CMK (cell line): Measurements from ENCODE around the gene A4GALT.
"Not testable (repeated sequence)": the region's sequence is repeated elsewhere in the genome, so short reads cannot be mapped to it uniquely, and the experiment has no call there.

ENCODE experiments used
- DNase-seq: peaks from one replicate; pipeline ENCODE4 v3.0.0-alpha.2; 2010; ENCODE audit warnings: low read depth

The A4GALT gene

GRCh38 chr22:42683578-42684283 lies 36.9 kb downstream of the A4GALT start:
- DNase-seq = no peak

- no peak for DNase-seq
Measured at GRCh38 chr22:42682113-42682851, 38.4 kb downstream of the A4GALT start.

- DNase-seq = no peak
Measured at GRCh38 chr22:42680648-42681047, 40.0 kb downstream of the A4GALT start.

- no peak for DNase-seq
Measured at GRCh38 chr22:42679691-42680090, 41.0 kb downstream of the A4GALT start.

DNA sequence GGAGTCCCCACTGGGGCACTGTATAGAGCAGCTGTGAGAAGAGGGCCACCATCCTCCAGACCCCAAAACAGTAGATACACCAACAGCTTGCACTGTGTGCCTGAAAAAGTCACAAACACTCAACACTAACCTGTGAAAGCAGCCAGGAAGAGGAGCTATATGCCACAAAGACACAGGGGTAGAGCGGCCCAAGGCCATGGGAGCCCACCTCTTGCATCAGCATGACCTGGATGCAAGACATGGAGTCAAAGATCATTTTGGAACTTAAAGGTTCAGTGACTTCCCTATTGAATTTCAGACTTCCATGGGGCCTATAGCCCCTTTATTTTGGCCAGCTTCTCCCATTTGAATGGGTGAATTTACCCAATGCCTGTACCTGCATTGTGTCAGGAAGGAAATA lies 41.8 kb downstream of the A4GALT start:
- DNase-seq = no peak

DNA sequence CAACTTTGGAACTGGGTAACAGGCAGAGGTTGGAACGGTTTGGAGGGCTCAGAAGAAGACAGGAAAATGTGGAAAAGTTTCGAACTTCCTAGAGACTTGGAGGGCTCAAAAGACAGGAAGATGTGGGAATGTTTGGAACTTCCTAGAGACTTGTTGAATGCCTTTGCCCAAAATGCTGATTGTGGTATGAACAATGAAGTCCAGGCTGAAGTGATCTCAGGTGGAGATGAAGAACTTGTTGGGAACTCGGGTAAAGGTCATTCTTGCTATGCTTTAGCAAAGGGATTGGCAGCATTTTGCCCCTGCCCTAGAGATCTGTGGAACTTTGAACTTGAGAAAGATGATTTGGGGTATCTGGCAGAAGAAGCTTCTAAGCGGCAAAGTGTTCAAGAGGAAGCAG lies 42.7 kb downstream of the A4GALT start:
- DNase-seq = not testable (repeated sequence)

DNA sequence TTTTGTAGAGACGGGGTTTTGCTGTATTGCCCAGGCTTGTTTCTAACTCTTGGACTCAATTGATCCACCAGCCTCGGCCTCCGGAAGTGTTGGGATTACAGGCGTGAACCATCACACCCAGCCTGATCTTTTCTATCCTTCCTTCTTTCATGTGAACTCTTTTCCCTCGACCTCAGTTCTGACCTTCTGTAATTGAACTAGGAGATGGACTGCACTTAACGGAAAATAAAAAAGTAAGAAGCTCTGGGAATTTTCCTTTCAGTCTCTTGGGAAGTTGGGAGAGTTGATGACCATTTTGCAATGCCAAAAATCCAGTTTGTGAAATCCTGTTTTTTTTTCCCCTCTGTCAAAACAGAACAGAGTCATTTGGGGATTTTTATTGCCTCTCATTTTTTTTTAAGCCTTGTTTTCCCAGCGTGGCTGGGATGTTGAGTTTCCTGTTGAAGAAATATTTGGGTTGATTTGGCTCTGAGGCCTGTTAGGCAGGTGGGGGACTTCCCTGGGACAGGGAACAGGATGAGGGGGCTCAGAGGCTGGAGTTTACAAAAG lies 44.5 kb downstream of the A4GALT start:
- DNase-seq = no peak

- DNase-seq = no peak
Measured at GRCh38 chr22:42673898-42674401, 46.7 kb downstream of the A4GALT start.

GRCh38 chr22:42673071-42673470 lies 47.6 kb downstream of the A4GALT start:
- DNase-seq = not testable (repeated sequence)

- no peak for DNase-seq
Measured at GRCh38 chr22:42670921-42671709, 49.6 kb downstream of the A4GALT start.

DNA sequence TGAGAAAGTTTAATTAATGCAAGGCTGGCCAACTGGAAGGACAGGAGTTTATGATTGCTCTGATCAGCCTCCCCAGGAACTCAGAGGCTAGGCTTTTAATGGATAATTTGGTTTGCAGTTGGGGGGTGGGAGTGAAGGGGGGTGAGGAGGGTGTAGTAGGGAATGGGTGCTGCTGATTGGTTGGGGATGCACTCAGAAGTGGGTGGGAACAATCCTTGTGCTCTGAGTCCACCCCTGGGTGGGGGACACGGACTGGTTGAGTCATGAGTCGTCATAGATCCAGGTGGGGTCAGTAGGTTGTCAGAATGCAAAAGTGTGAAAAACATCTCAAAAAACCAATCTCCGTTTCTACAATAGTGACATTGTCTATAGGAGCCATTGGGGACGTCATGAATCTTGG lies 50.6 kb downstream of the A4GALT start:
- DNase-seq = no peak

DNA sequence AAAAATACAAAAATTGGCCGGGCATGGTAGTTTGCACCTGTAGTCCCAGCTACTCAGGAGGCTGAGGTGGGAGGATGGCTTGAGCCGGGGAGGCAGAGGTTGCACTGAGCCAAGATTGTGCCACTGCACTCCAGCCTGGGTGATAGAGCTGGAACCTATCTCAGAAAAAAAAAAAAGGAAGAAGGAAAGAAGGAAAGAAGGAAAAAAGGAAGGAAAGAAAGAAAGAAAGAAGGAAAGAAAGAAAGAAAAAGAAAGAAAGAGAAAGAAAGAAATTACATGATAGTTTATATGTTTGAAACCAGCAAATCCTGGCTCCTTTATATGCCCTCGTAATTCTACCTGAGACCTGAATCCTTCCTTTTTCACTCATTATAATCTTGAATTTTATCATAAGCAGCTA lies 54.3 kb downstream of the A4GALT start:
- DNase-seq = not testable (repeated sequence)

DNA sequence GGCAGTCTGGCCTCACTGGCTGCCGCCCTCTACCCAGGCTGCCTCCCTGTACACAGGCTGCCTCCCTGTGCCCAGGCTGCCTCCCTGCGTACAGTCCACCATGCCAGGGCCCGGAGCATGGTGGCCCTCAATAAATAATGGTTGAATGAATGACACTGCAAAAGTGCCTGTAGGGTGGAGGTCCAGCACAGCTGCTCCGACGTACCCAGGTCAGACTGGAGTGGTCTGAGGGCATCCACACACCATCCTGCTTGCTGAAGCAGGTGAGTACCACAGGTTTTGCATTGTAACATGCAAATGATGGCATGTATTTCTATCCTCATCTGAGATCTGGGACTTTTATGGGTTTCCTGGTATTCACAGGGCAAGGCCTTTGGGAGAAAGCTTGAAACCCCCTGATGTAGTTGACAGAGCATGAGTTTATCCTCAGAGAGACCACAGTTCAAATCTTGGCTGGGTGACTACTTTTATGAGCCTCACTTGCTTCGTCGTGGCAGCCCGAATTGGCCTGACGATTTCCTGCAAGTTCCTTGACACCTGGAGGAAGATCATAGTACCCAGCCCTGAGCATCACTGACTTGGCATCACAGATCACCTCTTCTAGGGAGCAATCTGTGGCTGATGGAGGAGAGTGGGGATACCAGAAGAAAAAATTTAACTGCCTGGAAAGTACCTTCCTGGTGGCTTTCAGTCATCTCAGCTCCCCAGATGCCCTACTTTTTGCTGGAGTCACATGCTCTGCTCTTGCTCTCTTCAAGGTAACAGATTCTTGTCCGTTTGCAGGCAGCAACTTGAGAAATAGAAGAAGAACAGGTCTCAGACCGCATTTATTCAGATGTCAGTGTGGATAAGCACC lies 55.5 kb downstream of the A4GALT start:
- no peak for DNase-seq

- no peak for DNase-seq
Measured at GRCh38 chr22:42661985-42662831, 58.5 kb downstream of the A4GALT start.

- DNase-seq = no peak
Measured at GRCh38 chr22:42656578-42656977, 64.1 kb downstream of the A4GALT start.

- DNase-seq = no peak
Measured at GRCh38 chr22:42655693-42656092, 65.0 kb downstream of the A4GALT start.

GRCh38 chr22:42654436-42655073 lies 66.1 kb downstream of the A4GALT start:
- DNase-seq = no peak

DNA sequence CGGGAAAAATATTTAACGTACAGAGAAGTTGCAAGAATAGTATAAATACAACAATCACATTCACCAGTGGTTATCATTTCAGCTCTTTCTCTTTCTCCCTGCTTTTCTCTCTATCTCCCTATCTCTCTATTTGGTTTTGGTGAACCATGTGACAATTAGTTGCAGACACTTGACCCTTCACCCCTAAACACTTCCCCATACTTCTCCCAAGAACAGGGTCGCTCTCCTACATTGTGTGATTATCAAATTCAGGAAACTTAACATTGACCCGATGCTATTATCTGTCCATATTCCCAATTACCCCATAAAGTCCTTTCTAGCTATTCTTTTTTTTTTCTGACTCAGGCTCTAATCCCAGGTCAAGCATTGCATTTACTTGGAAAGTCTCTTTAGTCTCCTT lies 66.7 kb downstream of the A4GALT start:
- no peak for DNase-seq

GRCh38 chr22:42651134-42651533 lies 69.5 kb downstream of the A4GALT start:
- DNase-seq = no peak
